ENCODE measurements around the gene RFNG.
"Not testable (repeated sequence)": the region's sequence is repeated elsewhere in the genome, so short reads cannot be mapped to it uniquely, and the experiment has no call there.

RFNG gene

GRCh38 chr17:82039695-82040299 is 11.8 kb downstream of the RFNG start:
- no peak for DNase-seq

DNA sequence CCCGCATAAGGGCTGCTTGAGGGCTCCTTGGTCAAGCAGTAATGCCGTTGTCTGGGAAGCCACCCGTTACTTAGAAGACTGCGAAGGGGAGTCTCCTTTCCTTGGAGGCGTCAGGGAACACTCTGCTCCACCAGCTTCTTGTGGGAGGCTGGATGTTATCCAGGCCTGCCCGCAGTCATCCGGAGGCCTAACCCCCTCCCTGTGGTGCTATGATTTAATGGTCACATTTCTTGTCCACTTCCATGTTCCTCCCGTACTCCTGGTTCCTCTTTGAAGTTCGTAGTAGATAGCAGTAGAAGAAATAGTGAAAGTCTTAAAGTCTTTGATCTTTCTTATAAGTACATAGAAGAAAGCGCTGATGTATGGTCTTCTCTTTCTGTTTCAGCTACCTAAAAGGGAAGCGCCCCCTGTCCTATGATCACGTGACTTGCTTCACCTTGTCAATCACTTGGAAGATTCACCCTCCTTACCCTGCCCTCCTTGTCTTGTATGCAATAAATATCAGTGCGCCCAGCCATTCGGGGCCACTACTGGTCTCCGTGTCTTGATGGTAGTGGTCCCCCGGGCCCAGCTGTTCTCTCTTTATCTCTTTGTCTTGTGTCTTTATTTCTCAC is 12.7 kb downstream of the RFNG start:
- DNase-seq = not testable (repeated sequence)

DNA sequence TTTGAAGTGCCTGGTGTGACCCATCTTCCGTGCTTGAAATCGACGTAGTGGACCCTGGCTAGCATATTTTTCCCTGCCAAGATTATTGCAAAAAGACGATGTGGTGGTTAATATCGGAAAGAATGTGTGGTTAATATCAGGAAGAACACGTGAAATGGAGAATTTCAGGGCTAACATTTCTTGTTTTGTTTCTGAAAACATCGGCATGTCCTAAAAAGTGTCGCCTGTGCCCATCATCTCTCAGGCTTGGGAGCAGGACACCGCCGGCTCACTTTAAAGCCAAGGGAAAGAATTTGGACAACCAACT is 13.8 kb downstream of the RFNG start:
- no peak for DNase-seq

DNA sequence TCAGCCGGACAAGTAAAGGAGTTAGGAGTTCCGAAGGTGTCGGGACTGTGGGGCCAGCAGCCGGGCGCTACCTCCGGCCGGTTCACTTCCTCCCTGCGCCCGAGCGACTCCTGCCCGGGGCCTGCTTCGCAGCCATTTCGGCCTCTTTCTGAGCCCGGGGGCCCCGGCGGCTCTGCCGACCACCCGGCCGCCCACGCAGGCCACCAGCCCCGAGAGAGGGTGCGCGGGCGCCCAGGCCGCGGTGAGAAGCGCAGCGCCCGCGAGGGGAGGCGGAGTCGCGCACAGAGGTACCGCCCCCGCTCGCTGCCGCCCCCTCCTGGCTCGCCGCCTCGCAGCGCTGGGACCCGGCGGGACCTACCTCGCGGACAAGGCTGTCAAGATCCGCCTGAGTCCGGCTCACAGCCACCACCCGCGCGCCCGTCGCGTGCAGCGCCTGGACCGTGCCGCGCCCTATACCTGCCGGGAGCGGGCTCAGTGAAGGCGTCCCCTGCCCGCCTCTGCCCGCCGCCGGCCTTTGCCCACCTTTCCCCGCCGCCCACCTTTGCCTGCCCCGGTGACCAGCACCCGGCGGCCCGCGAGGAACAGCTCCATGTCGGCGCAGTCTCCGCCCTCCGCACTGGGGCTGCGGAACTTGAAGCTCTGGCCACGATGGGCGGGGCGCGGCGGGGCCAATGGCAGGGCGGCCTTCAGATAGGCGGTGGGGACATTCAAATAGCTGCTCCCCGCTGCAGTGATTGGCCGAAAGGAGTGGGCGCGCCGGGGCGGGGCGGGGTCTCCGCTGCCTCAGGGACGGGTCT is 14.3 kb downstream of the RFNG start, which contains the start of gene DCXR:
Gene DCXR, minus strand, starts transcription at position 606 of the 797 bp plus-strand sequence. Its CDS starts 15 bp downstream, at position 591.
- peak; percentile 99 for DNase-seq

DNA sequence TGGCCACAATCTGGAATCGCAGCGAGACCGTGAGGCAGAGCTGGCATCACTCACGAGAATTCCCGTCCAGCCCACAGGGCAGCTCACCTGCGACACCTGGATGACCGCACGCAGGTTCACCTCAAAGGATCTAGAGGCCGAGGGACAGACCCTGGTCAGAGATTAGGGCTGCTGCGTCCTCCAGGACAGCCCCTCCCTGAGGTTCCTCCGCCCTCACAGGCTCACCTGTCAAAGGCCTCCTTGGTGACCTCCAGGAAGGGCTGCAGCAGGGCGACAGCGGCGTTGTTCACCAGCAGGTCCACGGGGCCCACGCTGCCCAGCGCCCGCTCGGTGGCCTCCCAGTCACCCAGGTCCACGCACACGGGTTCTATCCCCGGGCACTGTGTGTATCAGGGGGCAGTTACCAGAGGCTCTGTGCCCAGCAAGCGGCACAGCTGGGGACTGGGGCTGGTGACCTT is 14.9 kb downstream of the RFNG start:
- no peak for DNase-seq

- no peak for DNase-seq
Measured at GRCh38 chr17:82035956-82036633, 15.5 kb downstream of the RFNG start.

DNA sequence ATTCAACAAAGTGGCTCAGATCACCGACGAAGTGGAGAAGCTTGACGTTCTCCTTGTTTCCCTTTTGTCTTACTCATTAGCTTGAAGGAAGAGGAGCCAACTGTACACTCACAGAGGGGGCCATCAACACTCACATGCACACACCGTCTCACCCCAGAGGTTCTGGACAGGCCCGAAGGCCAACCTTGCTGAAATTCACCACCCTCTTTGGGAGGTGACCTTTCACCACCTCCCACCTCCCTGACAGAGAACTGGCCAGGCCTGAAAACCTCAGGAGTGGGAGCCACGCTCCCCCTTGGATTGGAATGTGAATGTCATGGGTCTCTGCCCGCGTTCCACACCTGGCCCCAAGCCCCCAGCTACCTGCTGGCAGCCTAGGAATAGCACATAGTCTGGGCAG is 16.1 kb downstream of the RFNG start:
- DNase-seq = no peak

- DNase-seq = no peak
Measured at GRCh38 chr17:82034371-82035011, 17.1 kb downstream of the RFNG start.

DNA sequence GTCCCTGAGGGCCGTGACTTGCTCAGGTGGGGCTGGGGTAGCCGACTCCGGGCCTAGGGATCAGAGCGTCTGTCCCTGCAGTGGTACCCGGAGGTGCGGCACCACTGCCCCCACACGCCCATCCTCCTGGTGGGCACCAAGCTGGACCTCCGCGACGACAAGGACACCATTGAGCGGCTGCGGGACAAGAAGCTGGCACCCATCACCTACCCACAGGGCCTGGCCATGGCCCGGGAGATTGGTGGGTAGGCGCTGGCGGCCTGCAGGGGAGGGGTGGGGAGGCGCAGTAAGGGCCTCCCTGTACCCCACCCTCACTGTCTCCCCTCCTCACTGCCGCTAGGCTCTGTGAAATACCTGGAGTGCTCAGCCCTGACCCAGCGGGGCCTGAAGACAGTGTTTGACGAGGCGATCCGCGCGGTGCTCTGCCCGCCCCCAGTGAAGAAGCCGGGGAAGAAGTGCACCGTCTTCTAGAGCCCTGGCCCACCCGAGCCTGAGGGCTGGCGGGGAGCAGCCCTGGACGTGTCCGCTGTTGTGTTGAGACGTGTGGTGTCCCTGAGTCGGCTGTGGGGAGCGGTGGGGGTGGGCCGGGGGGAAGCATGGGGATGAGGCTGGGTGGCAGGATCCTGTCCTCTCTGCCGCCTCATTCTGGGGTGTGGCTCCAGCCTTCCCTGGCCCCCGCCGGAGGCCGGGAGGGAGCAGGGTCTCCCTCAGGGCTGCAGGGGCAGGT is 18.1 kb downstream of the RFNG start:
- DNase-seq = no peak

GRCh38 chr17:82031885-82032627 is 19.6 kb downstream of the RFNG start:
- DNase-seq = peak; percentile 62

GRCh38 chr17:82031303-82031884 is 20.2 kb downstream of the RFNG start, which contains the start of gene RAC3:
Gene RAC3, plus strand, starts transcription at chr17:82031678. Its CDS starts 84 bp downstream, at chr17:82031762.
- DNase-seq = peak; percentile 30

DNA sequence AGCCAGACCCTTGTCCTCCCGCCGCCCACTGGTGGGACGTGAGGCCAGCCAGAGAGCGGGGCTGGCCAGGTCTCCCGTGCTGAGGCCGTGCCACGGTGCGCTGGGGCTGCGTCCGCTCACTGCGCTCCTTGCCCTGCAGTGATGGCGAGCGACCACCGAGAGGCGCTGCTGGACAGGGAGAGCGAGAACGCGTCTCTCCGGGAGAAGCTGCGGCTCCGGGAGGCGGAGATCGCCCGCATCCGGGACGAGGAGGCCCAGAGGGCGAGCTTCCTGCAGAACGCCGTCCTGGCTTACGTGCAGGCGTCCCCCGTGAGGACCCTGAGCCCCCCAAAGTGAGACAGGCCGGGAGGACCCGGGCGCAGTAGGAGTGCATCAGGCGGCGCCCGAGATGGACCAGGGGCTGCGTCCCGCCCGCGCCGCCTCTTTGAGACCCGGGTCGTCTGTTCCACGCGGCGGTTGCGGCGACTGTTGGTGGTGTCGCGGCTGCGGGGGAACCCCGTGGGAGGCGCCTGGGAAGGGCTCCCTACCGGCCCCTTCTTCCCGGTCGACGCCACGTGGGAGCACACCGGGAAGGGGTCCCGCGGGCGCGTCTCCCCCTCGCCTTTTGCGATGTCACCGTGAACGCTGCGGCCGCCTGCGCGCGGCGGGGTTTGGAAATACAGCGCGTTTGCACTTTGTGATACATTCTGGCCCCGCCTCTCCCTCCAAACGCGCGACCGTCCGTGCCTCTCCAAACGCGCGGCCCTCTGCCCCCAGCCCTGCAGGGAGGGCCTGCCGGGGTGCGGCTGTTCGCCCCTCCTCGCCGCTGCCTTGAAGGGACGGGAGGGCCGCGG is 20.9 kb downstream of the RFNG start:
- peak; percentile 82 for DNase-seq

DNA sequence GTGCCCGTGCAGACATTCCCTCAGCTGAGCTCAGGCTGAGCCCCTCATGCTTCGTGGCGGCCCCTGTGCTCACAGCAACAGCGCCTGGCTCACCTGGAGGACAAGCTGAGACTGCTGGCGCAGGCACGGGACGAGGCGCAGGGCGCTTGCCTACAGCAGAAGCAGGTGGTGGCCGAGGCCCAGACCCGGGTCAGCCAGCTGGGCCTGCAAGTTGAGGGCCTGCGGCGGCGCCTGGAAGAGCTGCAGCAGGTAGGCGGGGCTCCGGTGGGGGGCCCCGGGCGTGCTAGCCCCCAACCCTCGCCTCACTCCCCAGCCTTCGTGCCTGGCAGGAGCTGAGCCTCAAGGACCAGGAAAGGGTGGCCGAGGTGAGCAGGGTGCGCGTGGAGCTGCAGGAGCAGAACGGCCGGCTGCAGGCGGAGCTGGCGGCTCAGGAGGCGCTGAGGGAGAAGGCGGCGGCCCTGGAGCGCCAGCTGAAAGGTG is 21.6 kb downstream of the RFNG start:
- no peak for DNase-seq

DNA sequence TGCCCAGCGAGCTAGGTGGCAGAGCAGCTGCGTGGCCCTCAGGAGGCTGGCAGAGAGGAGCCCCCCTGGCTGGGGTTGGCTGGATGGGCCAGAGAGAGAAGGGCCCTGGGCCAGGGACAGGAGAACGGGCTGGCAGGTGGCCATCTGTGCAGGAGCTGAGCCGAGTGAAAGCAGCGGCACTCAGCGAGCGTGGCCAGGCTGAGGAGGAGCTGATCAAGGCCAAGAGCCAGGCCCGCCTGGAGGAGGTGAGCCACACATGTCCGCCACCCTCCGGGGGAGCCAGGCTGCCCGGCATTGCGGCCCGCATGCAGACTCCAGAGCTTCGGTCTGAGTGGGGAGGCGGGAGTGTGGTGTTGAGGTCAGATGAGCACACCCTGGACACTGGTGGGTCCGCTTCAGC is 22.2 kb downstream of the RFNG start:
- no peak for DNase-seq

DNA sequence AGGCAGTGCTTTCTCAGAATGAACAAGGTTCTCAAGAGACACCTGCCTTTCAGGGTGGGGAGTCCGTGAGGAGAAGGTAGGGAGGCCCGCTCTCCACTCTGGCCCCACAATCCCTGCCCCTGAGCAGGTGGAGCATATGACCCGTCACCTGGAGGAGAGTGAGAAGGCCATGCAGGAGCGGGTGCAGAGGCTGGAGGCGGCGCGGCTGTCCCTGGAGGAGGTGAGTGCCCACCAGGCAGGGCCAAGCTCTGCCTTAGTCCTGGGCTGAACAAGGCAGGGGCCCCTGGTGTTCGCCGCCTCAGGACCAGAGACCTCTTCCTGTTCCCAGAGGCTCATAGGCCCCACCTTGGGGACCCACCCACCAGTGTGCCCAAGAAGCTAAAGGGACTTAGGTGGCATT is 22.6 kb downstream of the RFNG start:
- DNase-seq = no peak

DNA sequence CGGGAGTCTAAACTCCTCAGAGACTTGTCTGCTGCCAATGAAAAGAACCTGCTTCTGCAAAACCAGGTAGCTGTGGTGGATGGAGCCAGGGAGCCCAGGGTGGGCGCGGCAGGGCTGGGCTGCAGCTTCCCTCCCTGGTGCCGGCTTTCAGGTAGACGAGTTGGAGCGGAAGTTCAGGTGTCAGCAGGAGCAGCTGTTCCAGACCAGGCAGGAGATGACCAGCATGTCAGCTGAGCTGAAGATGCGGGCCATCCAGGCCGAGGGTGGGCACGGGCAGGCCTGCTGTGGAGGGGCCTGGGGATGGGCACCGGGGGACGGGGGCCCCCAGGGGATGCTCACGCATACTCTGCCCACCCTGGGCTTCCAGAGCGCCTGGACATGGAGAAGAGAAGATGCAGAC is 23.4 kb downstream of the RFNG start:
- no peak for DNase-seq

GRCh38 chr17:82025401-82026107 is 26.1 kb downstream of the RFNG start:
- no peak for DNase-seq

GRCh38 chr17:82024859-82025258 is 26.8 kb downstream of the RFNG start:
- no peak for DNase-seq

All from NCI-H1436 (cell line).